ENCODE results near the gene ZNF574.
A peak's percentile ranks its signal among the peaks of the same experiment; 100 is the strongest.
"Not testable (repeated sequence)": the region's sequence is repeated elsewhere in the genome, so short reads cannot be mapped to it uniquely, and the experiment has no call there.

Gene ZNF574

GRCh38 chr19:42075616-42076379, at the start of gene ZNF574:
TSS of gene ZNF574 (plus strand) at chr19:42076166. CDS start at chr19:42078607, 2,441 bp downstream.
- DNase-seq (ENCODE audit: low spot score in 2 of 2), result peak; percentile 99
- H3K36me3 ChIP-seq (replicated peaks), result peaks cover 27% of the 10 kb centered on the region
- H3K4me3 ChIP-seq, result peak within 1 kb of the TSS; percentile 77
- H3K27me3 ChIP-seq (ENCODE audit: low read depth), result no peaks in the 10 kb centered on the region
- in situ Hi-C loops (cut with MboI; ENCODE audit: low sequenced_read_pairs), result no loop called here
- peaks cover 13% of the 10 kb centered on the region for H3K4me1 ChIP-seq
- no peaks in the 10 kb centered on the region for H3K9me3 ChIP-seq

- no peaks in the 10 kb centered on the region for H3K27me3 ChIP-seq (ENCODE audit: low read depth)
- H3K4me3 ChIP-seq, result peak overlapping the region; percentile 6; the same call in 1 of the 2 replicates
- no peaks in the 10 kb centered on the region for H3K9me3 ChIP-seq
- H3K36me3 ChIP-seq (replicated peaks), result no peaks in the 10 kb centered on the region
- peak; percentile 22 to 77 for DNase-seq (ENCODE audit: low spot score in 2 of 2)
- H3K4me1 ChIP-seq, result peaks cover 6% of the 10 kb centered on the region
- in situ Hi-C loops (cut with MboI; ENCODE audit: low sequenced_read_pairs), result no loop called here
Measured at GRCh38 chr19:42028304-42029216, 47.4 kb upstream of the ZNF574 start.

GRCh38 chr19:42030645-42031440, 45.1 kb upstream of the ZNF574 start:
- Histone ChIP-seq H3K4me1 (peaks cover 6% of the 10 kb centered on the region), H3K4me3 (no peak overlapping the region), H3K27me3 (ENCODE audit: low read depth) (no peaks in the 10 kb centered on the region), H3K36me3 (replicated peaks) (no peaks in the 10 kb centered on the region), H3K9me3 (no peaks in the 10 kb centered on the region)
- DNase-seq (ENCODE audit: low spot score in 2 of 2), result no peak
- in situ Hi-C loops (cut with MboI; ENCODE audit: low sequenced_read_pairs), result no loop called here

GRCh38 chr19:42032431-42032830, 43.5 kb upstream of the ZNF574 start:
- peak; percentile 70 to 85 for DNase-seq (ENCODE audit: low spot score in 2 of 2)
- H3K4me3 ChIP-seq, result no peak overlapping the region
- in situ Hi-C loops (cut with MboI; ENCODE audit: low sequenced_read_pairs), result no loop called here

GRCh38 chr19:42033413-42033812, 42.6 kb upstream of the ZNF574 start:
- H3K4me3 ChIP-seq, result no peak overlapping the region
- no peaks in the 10 kb centered on the region for H3K27me3 ChIP-seq (ENCODE audit: low read depth)
- DNase-seq (ENCODE audit: low spot score in 2 of 2), result no peak
- in situ Hi-C loops (cut with MboI; ENCODE audit: low sequenced_read_pairs), result no loop called here
- H3K4me1 ChIP-seq, result peaks cover 6% of the 10 kb centered on the region
- no peaks in the 10 kb centered on the region for H3K9me3 ChIP-seq
- no peaks in the 10 kb centered on the region for H3K36me3 ChIP-seq (replicated peaks)

More at GRCh38 chr19:42032431-42032830, 43.5 kb upstream of the ZNF574 start:
- no peaks in the 10 kb centered on the region for H3K27me3 ChIP-seq (ENCODE audit: low read depth)
- H3K36me3 ChIP-seq (replicated peaks), result no peaks in the 10 kb centered on the region
- H3K9me3 ChIP-seq, result no peaks in the 10 kb centered on the region
- H3K4me1 ChIP-seq, result peaks cover 6% of the 10 kb centered on the region

- H3K9me3 ChIP-seq; in situ Hi-C loops (cut with MboI; ENCODE audit: low sequenced_read_pairs); H3K27me3 ChIP-seq (ENCODE audit: low read depth); H3K36me3 ChIP-seq (replicated peaks); H3K4me1 ChIP-seq: not testable (repeated sequence)
- H3K4me3 ChIP-seq, result peak overlapping the region; percentile 8
- peak; percentile 71 to 81 for DNase-seq (ENCODE audit: low spot score in 2 of 2)
Measured at GRCh38 chr19:42034640-42035391, 41.1 kb upstream of the ZNF574 start.

GRCh38 chr19:42037649-42038048, 38.3 kb upstream of the ZNF574 start:
- Histone ChIP-seq H3K4me1 (peaks cover 2% of the 10 kb centered on the region), H3K4me3 (no peak overlapping the region), H3K27me3 (ENCODE audit: low read depth) (no peaks in the 10 kb centered on the region), H3K36me3 (replicated peaks) (no peaks in the 10 kb centered on the region), H3K9me3 (no peaks in the 10 kb centered on the region)
- in situ Hi-C loops (cut with MboI; ENCODE audit: low sequenced_read_pairs), result no loop called here
- no peak for DNase-seq (ENCODE audit: low spot score in 2 of 2)

- no peaks in the 10 kb centered on the region for H3K36me3 ChIP-seq (replicated peaks)
- no peaks in the 10 kb centered on the region for H3K4me1 ChIP-seq
- no peaks in the 10 kb centered on the region for H3K9me3 ChIP-seq
- H3K27me3 ChIP-seq (ENCODE audit: low read depth), result no peaks in the 10 kb centered on the region
- DNase-seq (ENCODE audit: low spot score in 2 of 2), result no peak
- H3K4me3 ChIP-seq, result no peak overlapping the region
- in situ Hi-C loops (cut with MboI; ENCODE audit: low sequenced_read_pairs), result no loop called here
Measured at GRCh38 chr19:42038666-42039065, 37.3 kb upstream of the ZNF574 start.

- H3K36me3 ChIP-seq (replicated peaks), result no peaks in the 10 kb centered on the region
- H3K9me3 ChIP-seq, result no peaks in the 10 kb centered on the region
- no peaks in the 10 kb centered on the region for H3K4me1 ChIP-seq
- H3K4me3 ChIP-seq, result no peak overlapping the region
- no peak for DNase-seq (ENCODE audit: low spot score in 2 of 2)
- in situ Hi-C loops (cut with MboI; ENCODE audit: low sequenced_read_pairs), result no loop called here
- H3K27me3 ChIP-seq (ENCODE audit: low read depth), result no peaks in the 10 kb centered on the region
Measured at GRCh38 chr19:42040031-42040430, 35.9 kb upstream of the ZNF574 start.

- H3K9me3 ChIP-seq; H3K36me3 ChIP-seq (replicated peaks); H3K4me3 ChIP-seq; H3K4me1 ChIP-seq; in situ Hi-C loops (cut with MboI; ENCODE audit: low sequenced_read_pairs); DNase-seq (ENCODE audit: low spot score in 2 of 2); H3K27me3 ChIP-seq (ENCODE audit: low read depth): not testable (repeated sequence)
Measured at GRCh38 chr19:42040491-42040890, 35.5 kb upstream of the ZNF574 start.

GRCh38 chr19:42042455-42043170, 33.4 kb upstream of the ZNF574 start:
- in situ Hi-C loops (cut with MboI; ENCODE audit: low sequenced_read_pairs), result no loop called here
- Histone ChIP-seq H3K4me3 (no peak overlapping the region), H3K36me3 (replicated peaks) (no peaks in the 10 kb centered on the region), H3K4me1 (no peaks in the 10 kb centered on the region), H3K27me3 (ENCODE audit: low read depth) (no peaks in the 10 kb centered on the region), H3K9me3 (no peaks in the 10 kb centered on the region)
- no peak for DNase-seq (ENCODE audit: low spot score in 2 of 2)

- no peak for DNase-seq (ENCODE audit: low spot score in 2 of 2)
- Histone ChIP-seq H3K4me3 (no peak overlapping the region), H3K27me3 (ENCODE audit: low read depth) (no peaks in the 10 kb centered on the region), H3K9me3 (no peaks in the 10 kb centered on the region), H3K4me1 (no peaks in the 10 kb centered on the region), H3K36me3 (replicated peaks) (no peaks in the 10 kb centered on the region)
- in situ Hi-C loops (cut with MboI; ENCODE audit: low sequenced_read_pairs), result no loop called here
Measured at GRCh38 chr19:42045575-42045974, 30.4 kb upstream of the ZNF574 start.
